IgD-negative memory B cell (primary cell): ENCODE results near the gene CAMK1. TPM values are rescaled to one million over a fixed set of nuclear protein-coding genes. Genes with fewer than 3 reads are reported as not detected.

ENCODE experiments used
- polyA plus RNA-seq: library from polyadenylated mRNA; unstranded; fragments of 300-500 nt; fragmentation: Illumina TruSeq; gene quantifications from one replicate; pipeline ENCODE4 v1.2.3, GENCODE V29; 2021

The CAMK1 gene
- polyA plus RNA-seq, 1 donor from 2014 or later, result 0.65 TPM

Other genes starting within 250 kb of the CAMK1 start
- gene LHFPL4, start 216.1 kb downstream of the CAMK1 start, polyA plus RNA-seq, result not detected
- gene MTMR14, start 120.4 kb downstream of the CAMK1 start, polyA plus RNA-seq, result 128 TPM
- not detected for gene CPNE9, start 66.1 kb downstream of the CAMK1 start, polyA plus RNA-seq
- 14.2 TPM for gene BRPF1, start 38.2 kb downstream of the CAMK1 start, polyA plus RNA-seq
- gene OGG1, start 20.0 kb downstream of the CAMK1 start, polyA plus RNA-seq, result 20.7 TPM
- 52.6 TPM for gene TADA3, start 22.5 kb upstream of the CAMK1 start, polyA plus RNA-seq
- gene ARPC4, start 23.1 kb upstream of the CAMK1 start, polyA plus RNA-seq, result 262 TPM
- 10.5 TPM for gene TTLL3, start 40.3 kb upstream of the CAMK1 start, polyA plus RNA-seq
- 57.9 TPM for gene RPUSD3, start 74.1 kb upstream of the CAMK1 start, polyA plus RNA-seq
- gene CIDEC, start 110.3 kb upstream of the CAMK1 start, polyA plus RNA-seq, result 0.80 TPM
- gene JAGN1, start 120.7 kb upstream of the CAMK1 start, polyA plus RNA-seq, result 46.4 TPM
- gene IL17RE, start 132.9 kb upstream of the CAMK1 start, polyA plus RNA-seq, result not detected
- gene IL17RC, start 147.2 kb upstream of the CAMK1 start, polyA plus RNA-seq, result 6.7 TPM
- gene CRELD1, start 163.9 kb upstream of the CAMK1 start, polyA plus RNA-seq, result 17.7 TPM
- 2.0 TPM for gene PRRT3, start 182.5 kb upstream of the CAMK1 start, polyA plus RNA-seq
- gene EMC3, start 216.9 kb upstream of the CAMK1 start, polyA plus RNA-seq, result 69.2 TPM